ENCODE measurements around the gene MARCHF2.
A peak's percentile ranks its signal among the peaks of the same experiment; 100 is the strongest.
"Not testable (repeated sequence)": the region's sequence is repeated elsewhere in the genome, so short reads cannot be mapped to it uniquely, and the experiment has no call there.

MARCHF2 gene

GRCh38 chr19:8387688-8388611 is 25.2 kb upstream of the MARCHF2 start:
- DNase-seq = no peak

- DNase-seq = no peak
Measured at GRCh38 chr19:8388612-8388958, 24.5 kb upstream of the MARCHF2 start.

GRCh38 chr19:8389891-8390616 is 23.1 kb upstream of the MARCHF2 start, which contains the start of gene RAB11B:
Gene RAB11B, plus strand, starts transcription at chr19:8390360. Its CDS starts 57 bp downstream, at chr19:8390417.
- DNase-seq = peak; percentile 100

- peak; percentile 97 for DNase-seq
Measured at GRCh38 chr19:8390617-8390981, 22.5 kb upstream of the MARCHF2 start.

- no peak for DNase-seq
Measured at GRCh38 chr19:8391198-8392016, 21.7 kb upstream of the MARCHF2 start.

GRCh38 chr19:8392017-8392591 is 21.0 kb upstream of the MARCHF2 start:
- peak; percentile 48 for DNase-seq

GRCh38 chr19:8393192-8393870 is 19.8 kb upstream of the MARCHF2 start:
- DNase-seq = no peak

- no peak for DNase-seq
Measured at GRCh38 chr19:8393871-8394250, 19.2 kb upstream of the MARCHF2 start.

- no peak for DNase-seq
Measured at GRCh38 chr19:8395621-8396082, 17.5 kb upstream of the MARCHF2 start.

- no peak for DNase-seq
Measured at GRCh38 chr19:8396185-8396562, 16.9 kb upstream of the MARCHF2 start.

- DNase-seq = peak; percentile 62
Measured at GRCh38 chr19:8396563-8397203, 16.4 kb upstream of the MARCHF2 start.

- DNase-seq = no peak
Measured at GRCh38 chr19:8397271-8397670, 15.8 kb upstream of the MARCHF2 start.

GRCh38 chr19:8397746-8398310 is 15.3 kb upstream of the MARCHF2 start:
- no peak for DNase-seq

- DNase-seq = no peak
Measured at GRCh38 chr19:8398311-8398771, 14.8 kb upstream of the MARCHF2 start.

GRCh38 chr19:8399681-8400188 is 13.4 kb upstream of the MARCHF2 start:
- no peak for DNase-seq

- no peak for DNase-seq
Measured at GRCh38 chr19:8401981-8402411, 11.1 kb upstream of the MARCHF2 start.

- DNase-seq = no peak
Measured at GRCh38 chr19:8403098-8403819, 9.8 kb upstream of the MARCHF2 start.

GRCh38 chr19:8403820-8404109 is 9.3 kb upstream of the MARCHF2 start:
- no peak for DNase-seq

GRCh38 chr19:8404391-8405151 is 8.5 kb upstream of the MARCHF2 start:
- DNase-seq = no peak

GRCh38 chr19:8410718-8411117 is 2.4 kb upstream of the MARCHF2 start:
- not testable (repeated sequence) for DNase-seq

Data from right hindlimb (tissue), 1 donor.